Mesendoderm (in vitro differentiated cells): Measurements from ENCODE around the gene NGDN.
"Not testable (repeated sequence)": the region's sequence is repeated elsewhere in the genome, so short reads cannot be mapped to it uniquely, and the experiment has no call there.

ENCODE experiments used
- DNase-seq: peaks from one replicate; pipeline ENCODE4 v3.0.0; 2013
- H2AK5ac ChIP-seq: 2 replicates; pipeline ENCODE4 v1.6.1; 2013; ENCODE audit warnings: low read length, inconsistent platforms
- H2BK120ac ChIP-seq: 2 replicates; pipeline ENCODE4 v1.6.1; 2013; ENCODE audit warnings: low read depth, mild to moderate bottlenecking, low read length, moderate library complexity, mixed read lengths
- H2BK15ac ChIP-seq: replicated peaks from 2 replicates; pipeline ENCODE4 v1.6.1; 2013; ENCODE audit warnings: low read depth, mild to moderate bottlenecking, moderate library complexity
- H2BK5ac ChIP-seq: 2 replicates; pipeline ENCODE4 v1.6.1; 2013; ENCODE audit warnings: low read length, inconsistent platforms
- H3K18ac ChIP-seq: 2 replicates; pipeline ENCODE4 v1.6.1; 2013; ENCODE audit warnings: mild to moderate bottlenecking, low read length, mixed read lengths
- H3K23ac ChIP-seq: one replicate; pipeline ENCODE4 v1.6.1; 2013; ENCODE audit warnings: low read length
- H3K27ac ChIP-seq: 2 replicates; pipeline ENCODE4 v1.5.1; 2013; ENCODE audit warnings: low read depth, mild to moderate bottlenecking, inconsistent platforms, low read length, moderate library complexity
- H3K27me3 ChIP-seq: 2 replicates; pipeline ENCODE4 v1.6.1; 2013; ENCODE audit warnings: low read length, control low read depth, mild to moderate bottlenecking, inconsistent platforms; ENCODE audit not compliant: insufficient read depth, poor library complexity
- H3K36me3 ChIP-seq: 2 replicates; pipeline ENCODE4 v1.6.1; 2013; ENCODE audit warnings: low read length, inconsistent platforms; ENCODE audit not compliant: control insufficient read depth, insufficient read depth
- H3K4ac ChIP-seq: one replicate; pipeline ENCODE4 v1.6.1; 2013; ENCODE audit warnings: low read depth, mild to moderate bottlenecking, low read length, moderate library complexity
- H3K4me1 ChIP-seq: 2 replicates; pipeline ENCODE4 v1.6.1; 2013; ENCODE audit warnings: low read depth, low read length, inconsistent platforms; ENCODE audit not compliant: control insufficient read depth
- H3K4me2 ChIP-seq: 2 replicates; pipeline ENCODE4 v1.6.1; 2013; ENCODE audit warnings: low read length
- H3K4me3 ChIP-seq: 2 replicates; pipeline ENCODE4 v1.5.1; 2013; ENCODE audit warnings: mild to moderate bottlenecking, low read length
- H3K56ac ChIP-seq: one replicate; pipeline ENCODE4 v1.6.1; 2013; ENCODE audit warnings: low read length
- H3K79me1 ChIP-seq: 2 replicates; pipeline ENCODE4 v1.6.1; 2013; ENCODE audit warnings: low read length, inconsistent platforms
- H3K79me2 ChIP-seq: 2 replicates; pipeline ENCODE4 v1.6.1; 2013; ENCODE audit warnings: mild to moderate bottlenecking, low read length; ENCODE audit not compliant: control insufficient read depth, insufficient read depth
- H3K9ac ChIP-seq: 2 replicates; pipeline ENCODE4 v1.6.1; 2013; ENCODE audit warnings: low read length, inconsistent platforms
- H4K5ac ChIP-seq: one replicate; pipeline ENCODE4 v1.6.1; 2013; ENCODE audit warnings: low read length
- H4K8ac ChIP-seq: one replicate; pipeline ENCODE4 v1.6.1; 2013; ENCODE audit warnings: low read depth, mild to moderate bottlenecking, control low read depth, low read length, moderate library complexity
- WGBS: extraction: QIAGEN DNeasy Blood & Tissue Kit; methylation state at CpG from one replicate; pipeline ENCODE4 v1.1.7; 2013; ENCODE audit warnings: low lambda C conversion rate, missing lambda C conversion rate; ENCODE audit not compliant: insufficient coverage; ENCODE audit errors: extremely low coverage; 5-methylcytosine and 5-hydroxymethylcytosine counted together

The NGDN gene

DNA sequence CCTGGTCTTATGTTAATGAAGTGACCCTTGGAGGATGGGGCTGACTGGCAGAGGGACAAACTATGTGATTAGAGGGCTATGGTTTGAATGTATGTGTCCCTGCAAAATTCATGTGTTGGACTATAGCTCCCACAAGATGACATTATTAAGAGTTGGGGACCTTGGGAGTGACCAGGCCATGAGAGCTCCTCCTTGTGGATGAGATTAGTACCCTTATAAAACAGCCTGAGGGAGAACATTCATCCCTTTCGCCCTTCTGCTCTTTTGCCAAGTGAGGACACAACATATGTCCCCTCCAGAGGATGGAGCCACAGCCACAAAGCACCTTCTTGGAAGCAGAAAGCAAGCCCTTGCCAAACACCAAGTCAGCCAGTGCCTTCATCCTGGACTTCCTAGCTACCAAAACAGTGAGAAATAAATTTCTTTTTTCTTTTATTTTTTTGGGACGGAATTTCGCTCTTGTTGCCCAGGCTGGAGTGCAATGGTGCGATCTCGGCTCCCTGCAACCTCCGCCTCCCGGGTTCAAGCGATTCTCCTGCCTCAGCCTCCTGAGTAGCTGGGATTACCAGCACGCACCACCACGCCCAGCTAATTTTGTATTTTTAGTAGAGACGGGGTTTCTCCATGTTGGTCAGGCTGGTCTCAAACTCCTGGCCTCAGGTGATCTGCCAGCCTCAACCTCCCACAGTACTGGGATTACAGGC lies 12.5 kb upstream of the NGDN start:
- not testable (repeated sequence) for H3K23ac ChIP-seq, H3K36me3 ChIP-seq, H2BK15ac ChIP-seq, H3K27me3 ChIP-seq, H3K4me2 ChIP-seq, H3K79me1 ChIP-seq, H3K4ac ChIP-seq, H2BK120ac ChIP-seq, H3K27ac ChIP-seq, H2BK5ac ChIP-seq, H4K8ac ChIP-seq, H3K56ac ChIP-seq, H3K9ac ChIP-seq, H3K4me1 ChIP-seq, H3K4me3 ChIP-seq, H3K18ac ChIP-seq, H3K79me2 ChIP-seq, H4K5ac ChIP-seq, H2AK5ac ChIP-seq
- DNase-seq = peak; percentile 57
- no CpG with 5 or more reads among the region's 11 CpGs for WGBS

DNA sequence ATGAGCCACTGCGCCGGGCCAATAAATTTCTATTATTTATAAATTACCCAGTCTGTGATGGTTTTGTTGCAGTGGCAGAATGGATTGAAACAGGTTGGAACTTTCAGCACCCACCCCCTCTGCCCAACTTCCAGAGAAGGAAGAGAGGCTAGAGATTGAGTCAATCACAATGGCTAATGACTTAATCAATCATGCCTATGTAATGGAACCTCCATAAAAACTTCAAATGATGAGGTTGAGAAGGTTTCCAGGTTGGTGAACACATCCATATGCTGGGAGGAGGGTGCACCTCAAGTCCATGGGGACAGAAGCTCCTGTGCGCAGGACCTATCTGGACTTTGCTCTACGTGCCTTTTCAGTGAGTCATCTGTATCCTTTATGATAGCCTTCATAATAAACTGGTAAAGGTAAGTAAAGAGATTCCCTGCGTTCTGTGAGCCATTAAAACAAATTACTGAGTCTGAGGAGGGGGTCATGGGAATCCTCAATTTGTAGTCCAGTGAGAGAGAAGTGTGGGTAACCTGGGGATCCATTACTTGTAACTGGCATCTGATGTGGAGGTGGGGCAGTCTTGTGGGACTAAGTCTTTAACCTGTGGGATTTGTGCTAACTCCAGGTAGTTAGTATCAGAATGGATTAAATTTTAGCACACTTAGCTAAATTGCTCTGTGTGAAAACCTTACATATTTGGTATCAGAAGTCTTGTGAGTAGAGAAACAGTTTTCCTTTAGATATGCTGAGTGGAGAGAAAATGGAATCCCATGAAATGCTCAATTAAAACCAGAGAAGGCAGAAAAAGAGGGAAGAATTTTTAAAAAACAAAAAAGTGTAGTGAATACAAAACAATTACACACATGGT lies 11.7 kb upstream of the NGDN start:
- Histone ChIP-seq H3K27ac (no peak overlapping the region), H2BK120ac (no peak overlapping the region)
- WGBS = no CpG with 5 or more reads among the region's 5 CpGs

DNA sequence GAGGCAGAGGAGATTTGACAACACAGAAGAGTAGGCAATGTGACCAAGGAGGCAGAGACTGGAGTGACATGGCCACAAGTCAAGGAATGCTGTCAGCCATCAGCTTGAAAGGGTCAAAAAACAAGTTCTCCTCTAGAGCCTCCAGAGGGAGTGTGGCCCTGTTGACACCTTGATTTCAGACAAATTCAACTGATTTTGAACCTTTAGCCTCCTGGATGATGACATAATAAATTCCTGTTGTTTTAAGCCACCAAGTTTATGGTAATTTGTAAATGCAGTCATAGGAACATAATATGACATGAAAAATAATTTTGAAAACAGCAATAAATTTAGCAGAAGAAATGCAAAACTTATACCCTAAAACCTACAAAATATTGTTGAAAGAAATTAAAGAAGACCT lies 8.5 kb upstream of the NGDN start:
- peak; percentile 27 for DNase-seq
- no peak overlapping the region for H3K9ac ChIP-seq
- H3K27ac ChIP-seq = no peak overlapping the region
- no peak overlapping the region for H2BK15ac ChIP-seq
- H4K8ac ChIP-seq = no peak overlapping the region
- H2AK5ac ChIP-seq = no peak overlapping the region
- no peaks in the 10 kb centered on the region for H3K36me3 ChIP-seq
- no peaks in the 10 kb centered on the region for H3K79me1 ChIP-seq
- no peak overlapping the region for H4K5ac ChIP-seq
- no peaks in the 10 kb centered on the region for H3K27me3 ChIP-seq
- no peak overlapping the region for H2BK120ac ChIP-seq
- no peak overlapping the region for H3K23ac ChIP-seq
- no peak overlapping the region for H3K4ac ChIP-seq
- H3K4me3 ChIP-seq = no peak overlapping the region
- no peak overlapping the region for H3K56ac ChIP-seq
- H3K4me2 ChIP-seq = no peak overlapping the region
- H2BK5ac ChIP-seq = no peak overlapping the region
- no peaks in the 10 kb centered on the region for H3K4me1 ChIP-seq
- no peaks in the 10 kb centered on the region for H3K79me2 ChIP-seq
- H3K18ac ChIP-seq = no peak overlapping the region

More for the DNA sequence above, 11.7 kb upstream of the NGDN start:
- no peaks in the 10 kb centered on the region for H3K36me3 ChIP-seq
- H3K23ac ChIP-seq = no peak overlapping the region
- H3K79me2 ChIP-seq = no peaks in the 10 kb centered on the region
- no peak for DNase-seq
- H3K9ac ChIP-seq = no peak overlapping the region
- no peak overlapping the region for H3K4ac ChIP-seq
- no peak overlapping the region for H3K18ac ChIP-seq
- no peak overlapping the region for H2AK5ac ChIP-seq
- no peaks in the 10 kb centered on the region for H3K4me1 ChIP-seq
- no peak overlapping the region for H4K8ac ChIP-seq
- H3K4me2 ChIP-seq = no peak overlapping the region
- H3K27me3 ChIP-seq = no peaks in the 10 kb centered on the region
- H3K79me1 ChIP-seq = no peaks in the 10 kb centered on the region
- no peak overlapping the region for H3K56ac ChIP-seq
- no peak overlapping the region for H4K5ac ChIP-seq
- no peak overlapping the region for H3K4me3 ChIP-seq
- H2BK5ac ChIP-seq = no peak overlapping the region
- no peak overlapping the region for H2BK15ac ChIP-seq

DNA sequence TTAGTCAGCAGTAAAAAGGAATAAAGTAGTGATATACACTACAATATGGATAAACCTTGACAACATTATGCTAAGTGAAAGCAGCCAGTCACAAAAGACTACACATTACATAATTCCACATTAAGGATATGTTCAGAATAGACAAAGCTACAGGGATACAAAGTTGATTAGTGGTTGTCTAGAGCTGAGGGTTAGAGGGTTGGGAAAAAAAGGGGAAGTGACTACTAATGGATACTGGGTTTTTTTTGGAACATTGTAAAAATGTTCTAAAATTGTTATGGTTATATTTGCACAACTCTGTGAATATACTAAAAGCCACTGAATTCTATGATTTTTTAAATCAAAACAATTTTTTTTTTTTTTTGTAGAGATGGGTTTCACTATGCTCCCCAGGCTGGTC lies 4.8 kb upstream of the NGDN start:
- Histone ChIP-seq H3K4ac (no peak overlapping the region), H3K9ac (no peak overlapping the region), H3K27me3 (no peaks in the 10 kb centered on the region), H2BK5ac (no peak overlapping the region), H4K8ac (no peak overlapping the region), H3K79me1 (no peaks in the 10 kb centered on the region), H3K36me3 (no peaks in the 10 kb centered on the region), H3K27ac (no peak overlapping the region), H3K4me1 (no peaks in the 10 kb centered on the region), H3K23ac (no peak overlapping the region), H4K5ac (no peak overlapping the region), H2AK5ac (no peak overlapping the region), H2BK120ac (no peak overlapping the region), H3K4me3 (no peak overlapping the region), H3K79me2 (no peaks in the 10 kb centered on the region), H3K18ac (no peak overlapping the region), H3K4me2 (no peak overlapping the region), H3K56ac (no peak overlapping the region), H2BK15ac (no peak overlapping the region)
- DNase-seq = no peak

DNA sequence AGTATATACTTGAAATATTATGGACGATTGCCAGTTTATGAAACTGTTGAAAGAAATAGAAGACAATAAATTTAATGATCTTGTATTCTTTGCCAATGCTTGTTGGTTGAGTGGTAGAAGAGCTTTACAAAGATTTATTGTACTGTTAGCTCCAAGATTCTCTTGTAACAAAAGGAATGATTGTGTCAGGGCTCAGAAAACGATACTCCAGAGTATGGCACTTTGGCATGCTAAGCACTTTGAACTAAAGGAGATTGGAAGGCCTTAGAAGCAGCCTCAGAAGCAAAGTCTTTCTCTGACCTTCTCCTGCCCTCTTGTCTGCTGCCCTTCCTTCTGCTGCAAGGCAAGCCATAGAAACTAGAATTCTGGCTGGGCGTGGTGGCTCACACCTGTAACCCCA lies 4.2 kb upstream of the NGDN start:
- no CpG with 5 or more reads among the region's 3 CpGs for WGBS
- no peak for DNase-seq
- no peaks in the 10 kb centered on the region for H3K27me3 ChIP-seq
- H4K5ac ChIP-seq = no peak overlapping the region
- no peaks in the 10 kb centered on the region for H3K4me1 ChIP-seq
- H3K36me3 ChIP-seq = no peaks in the 10 kb centered on the region
- H4K8ac ChIP-seq = no peak overlapping the region
- no peak overlapping the region for H3K4me2 ChIP-seq
- H3K27ac ChIP-seq = no peak overlapping the region
- no peak overlapping the region for H3K23ac ChIP-seq
- no peak overlapping the region for H3K56ac ChIP-seq
- no peak overlapping the region for H3K4ac ChIP-seq
- peaks cover 3% of the 10 kb centered on the region for H3K79me1 ChIP-seq
- peaks cover 5% of the 10 kb centered on the region for H3K79me2 ChIP-seq
- H3K9ac ChIP-seq = no peak overlapping the region
- H2BK5ac ChIP-seq = no peak overlapping the region
- no peak overlapping the region for H3K4me3 ChIP-seq
- H2BK120ac ChIP-seq = no peak overlapping the region
- H2BK15ac ChIP-seq = no peak overlapping the region
- no peak overlapping the region for H3K18ac ChIP-seq
- no peak overlapping the region for H2AK5ac ChIP-seq
